Gastroesophageal sphincter (tissue), 4 donors: ENCODE measurements around the gene MLLT6. TPM values are rescaled to one million over a fixed set of nuclear protein-coding genes. Genes with fewer than 3 reads are reported as not detected.

Experiments
- ATAC-seq: fragments of 150-250 bp; one replicate; pipeline ENCODE4 v1.9.1; 2016; ENCODE audit warnings: mild to moderate bottlenecking, moderate library complexity
- H3K27ac ChIP-seq, 4 donors: fragments of 200-600 bp; sonication (generic) in 3 of 4; 1 replicate in 3 of 4; 2 replicates in 1 of 4; pipeline ENCODE4 v1.5.1; 2016 to 2019
- H3K27me3 ChIP-seq: fragments of 200-600 bp; sonication (generic); one replicate; pipeline ENCODE4 v1.5.1; 2019
- H3K36me3 ChIP-seq, 2 donors: fragments of 200-600 bp; sonication (generic); one replicate each; pipeline ENCODE4 v1.5.1; 2019; ENCODE audit warnings: control low read depth in 1 of 2
- H3K4me1 ChIP-seq, 3 donors: fragments of 200-600 bp; sonication (generic); 1 replicate in 2 of 3; 2 replicates in 1 of 3; pipeline ENCODE4 v1.5.1; 2016 to 2019; ENCODE audit warnings: control low read depth in 2 of 3
- H3K4me3 ChIP-seq, 2 donors: fragments of 200-600 bp; sonication (generic); one replicate each; pipeline ENCODE4 v1.5.1; 2019; ENCODE audit warnings: mild to moderate bottlenecking in 1 of 2, moderate library complexity in 1 of 2
- H3K9me3 ChIP-seq, 3 donors: fragments of 200-600 bp; sonication (generic); one replicate each; pipeline ENCODE4 v1.5.1; 2017 to 2019; ENCODE audit warnings: control low read depth in 2 of 3
- EP300 ChIP-seq: sonication (generic); formaldehyde crosslinking; IDR thresholded peaks from one replicate; pipeline ENCODE4 v1.6.1; 2017; ENCODE audit warnings: antibody characterized with exemption, mild to moderate bottlenecking
- POLR2A ChIP-seq, 2 donors: fragments of 450-650 bp; IDR thresholded peaks; one replicate each; pipeline ENCODE4 v1.6.1; 2017; ENCODE audit warnings: antibody characterized with exemption in 2 of 2, mild to moderate bottlenecking in 2 of 2, moderate library complexity in 1 of 2
- POLR2AphosphoS5 ChIP-seq: sonication (generic); formaldehyde crosslinking; IDR thresholded peaks from one replicate; pipeline ENCODE4 v1.6.1; 2017; ENCODE audit warnings: antibody characterized with exemption
- WGBS, 2 donors: methylation state at CpG; one replicate each; pipeline ENCODE4 v1.1.5; 2018; ENCODE audit warnings: low coverage in 1 of 2; 5-methylcytosine and 5-hydroxymethylcytosine counted together
- total RNA-seq, 4 donors: library from RNA; depleted of rRNA; stranded (reverse); fragments of >200 nt; gene quantifications; one replicate each; pipeline ENCODE4 v1.1.0, GENCODE V29; 2016
- TF ChIP-seq, protein P1 (sequence below), 4 experiments: fragments of 200-600 bp in 2 of 4; fragments of 450-650 bp in 2 of 4; sonication (generic) in 1 of 4; IDR thresholded peaks; one replicate each; pipeline ENCODE4 v1.5.1; 2017 to 2019; ENCODE audit warnings: antibody characterized with exemption in 4 of 4, mild to moderate bottlenecking in 2 of 4, moderate library complexity in 2 of 4

The MLLT6 gene
- total RNA-seq, 4 donors from 2014 or later: 55.6 to 101 (median 77.9) TPM

DNA sequence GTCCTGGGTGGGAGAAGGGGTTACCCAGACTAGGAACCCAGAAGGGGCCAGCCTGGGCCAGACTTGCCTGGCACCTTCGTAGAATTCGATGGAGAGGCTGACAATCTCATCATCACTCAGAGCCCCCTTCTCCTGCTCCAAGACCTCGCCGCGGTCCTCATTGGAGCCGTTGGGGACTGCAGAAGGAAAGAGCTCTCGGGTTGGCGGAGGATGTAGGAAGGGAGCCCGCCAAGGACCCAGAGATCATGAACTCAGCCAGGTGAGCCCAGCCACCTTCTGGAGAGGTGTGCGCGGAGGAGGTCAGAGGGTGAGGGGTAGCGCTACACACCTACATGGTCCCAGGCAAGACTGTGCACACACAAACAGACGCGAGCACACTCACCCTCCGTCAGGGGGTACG lies 33.6 kb downstream of the MLLT6 start:
- WGBS, 2 donors: 88% methylated on average over 2 of the region's 16 CpGs; no CpG with 5 or more reads in 1 of the 2 donors
- Histone ChIP-seq H3K9me3 (no peaks in the 10 kb centered on the region), H3K36me3 (peaks cover 0 to 58% of the 10 kb centered on the region in 2 donors), H3K4me3 (no peak overlapping the region), H3K4me1 (peaks cover 0 to 62% (median 19%) of the 10 kb centered on the region in 3 donors), H3K27me3 (no peaks in the 10 kb centered on the region), H3K27ac (no peak overlapping the region)
- TF ChIP-seq, protein P1, sequence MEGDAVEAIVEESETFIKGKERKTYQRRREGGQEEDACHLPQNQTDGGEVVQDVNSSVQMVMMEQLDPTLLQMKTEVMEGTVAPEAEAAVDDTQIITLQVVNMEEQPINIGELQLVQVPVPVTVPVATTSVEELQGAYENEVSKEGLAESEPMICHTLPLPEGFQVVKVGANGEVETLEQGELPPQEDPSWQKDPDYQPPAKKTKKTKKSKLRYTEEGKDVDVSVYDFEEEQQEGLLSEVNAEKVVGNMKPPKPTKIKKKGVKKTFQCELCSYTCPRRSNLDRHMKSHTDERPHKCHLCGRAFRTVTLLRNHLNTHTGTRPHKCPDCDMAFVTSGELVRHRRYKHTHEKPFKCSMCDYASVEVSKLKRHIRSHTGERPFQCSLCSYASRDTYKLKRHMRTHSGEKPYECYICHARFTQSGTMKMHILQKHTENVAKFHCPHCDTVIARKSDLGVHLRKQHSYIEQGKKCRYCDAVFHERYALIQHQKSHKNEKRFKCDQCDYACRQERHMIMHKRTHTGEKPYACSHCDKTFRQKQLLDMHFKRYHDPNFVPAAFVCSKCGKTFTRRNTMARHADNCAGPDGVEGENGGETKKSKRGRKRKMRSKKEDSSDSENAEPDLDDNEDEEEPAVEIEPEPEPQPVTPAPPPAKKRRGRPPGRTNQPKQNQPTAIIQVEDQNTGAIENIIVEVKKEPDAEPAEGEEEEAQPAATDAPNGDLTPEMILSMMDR (IDR thresholded peaks at IDR 0.05): no peak
- no peak for TF ChIP-seq POLR2A (IDR thresholded peaks at IDR 0.05)
- TF ChIP-seq POLR2AphosphoS5: no peak
- TF ChIP-seq EP300: no peak
- ATAC-seq: no peak

DNA sequence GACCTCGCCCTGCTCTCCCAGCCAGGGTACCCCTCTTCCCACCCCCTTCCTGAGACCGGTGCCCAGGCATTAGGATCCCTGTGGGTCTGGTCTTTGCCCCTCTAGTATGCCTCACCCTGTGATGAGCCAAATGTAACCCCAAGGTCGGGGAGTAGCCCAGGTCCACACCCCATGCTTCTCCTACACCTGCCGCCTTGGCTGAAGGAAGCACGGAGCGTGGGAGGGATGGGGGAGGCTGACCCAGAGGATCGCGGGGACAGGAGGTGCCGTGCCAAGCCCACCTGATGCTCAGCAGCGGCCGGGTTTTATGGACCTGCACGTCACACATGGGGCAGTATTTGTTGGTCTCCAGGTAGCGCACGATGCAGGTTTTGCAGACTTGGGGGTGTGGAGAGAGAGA lies 34.2 kb downstream of the MLLT6 start:
- no peaks in the 10 kb centered on the region for H3K9me3 ChIP-seq
- H3K4me1 ChIP-seq: peaks cover 0 to 62% (median 19%) of the 10 kb centered on the region in 3 donors
- H3K27me3 ChIP-seq: no peaks in the 10 kb centered on the region
- no peak overlapping the region for H3K27ac ChIP-seq
- no peak overlapping the region for H3K4me3 ChIP-seq
- 94% methylated on average over 3 of the region's 14 CpGs; no CpG with 5 or more reads in 1 of the 2 donors for WGBS, 2 donors
- peaks cover 0 to 52% of the 10 kb centered on the region in 2 donors for H3K36me3 ChIP-seq
- no peak for ATAC-seq
- no peak for TF ChIP-seq POLR2A (IDR thresholded peaks at IDR 0.05)
- no peak for TF ChIP-seq POLR2AphosphoS5
- no peak for TF ChIP-seq EP300
- TF ChIP-seq, protein P1 (IDR thresholded peaks at IDR 0.05): no peak

DNA sequence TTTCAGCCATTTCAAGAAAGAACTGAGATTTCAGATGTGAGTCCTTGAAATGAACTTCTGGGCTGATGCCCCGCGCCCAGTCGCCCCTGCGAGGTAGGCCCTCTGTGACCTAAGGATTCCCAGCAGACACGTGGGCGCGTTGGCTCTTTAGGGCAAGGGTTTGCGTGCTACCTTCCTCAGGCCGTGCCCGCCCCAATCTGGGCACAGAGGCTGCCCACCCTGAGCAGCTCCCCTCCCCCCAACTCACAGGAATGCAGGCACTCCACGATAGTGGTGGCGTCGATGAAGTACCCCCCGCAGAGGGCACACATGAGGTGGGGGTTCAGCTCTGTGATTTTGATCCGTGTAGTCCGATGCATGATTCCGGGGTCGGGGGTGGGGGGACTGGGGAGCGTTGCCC lies 35.0 kb downstream of the MLLT6 start:
- Histone ChIP-seq H3K27ac (no peak overlapping the region), H3K9me3 (no peaks in the 10 kb centered on the region), H3K4me3 (no peak overlapping the region), H3K36me3 (peaks cover 0 to 50% of the 10 kb centered on the region in 2 donors), H3K27me3 (no peaks in the 10 kb centered on the region), H3K4me1 (peaks cover 0 to 61% (median 19%) of the 10 kb centered on the region in 3 donors)
- no peak for TF ChIP-seq POLR2A (IDR thresholded peaks at IDR 0.05)
- no peak for TF ChIP-seq EP300
- TF ChIP-seq, protein P1 (IDR thresholded peaks at IDR 0.05): no peak
- TF ChIP-seq POLR2AphosphoS5: no peak
- ATAC-seq: no peak
- 100% methylated on average over 3 of the region's 19 CpGs; no CpG with 5 or more reads in 1 of the 2 donors for WGBS, 2 donors

DNA sequence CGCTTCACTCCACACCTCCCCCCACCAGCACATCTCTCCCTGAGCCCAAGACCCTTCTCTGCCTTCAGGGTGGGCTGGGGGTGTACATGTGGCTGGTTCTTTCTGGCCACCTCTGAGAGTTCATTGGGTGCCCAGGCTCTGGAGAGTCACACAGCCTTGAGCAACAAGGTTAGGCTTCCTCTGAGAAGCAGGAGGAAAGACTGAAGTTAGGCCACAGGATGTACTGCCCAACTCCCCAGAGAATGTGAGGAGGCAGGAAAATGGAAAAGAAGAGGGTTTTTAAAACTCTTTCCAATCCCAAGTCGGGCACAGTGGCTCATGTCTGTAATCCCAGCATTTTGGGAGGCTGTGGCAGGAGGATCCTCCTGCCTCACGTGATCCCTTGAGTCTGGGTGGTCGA lies 35.7 kb downstream of the MLLT6 start:
- H3K27me3 ChIP-seq: no peaks in the 10 kb centered on the region
- H3K4me1 ChIP-seq: peaks cover 0 to 61% (median 19%) of the 10 kb centered on the region in 3 donors
- ATAC-seq: no peak
- peaks cover 0 to 45% of the 10 kb centered on the region in 2 donors for H3K36me3 ChIP-seq
- WGBS, 2 donors: 50% methylated on average over 1 of the region's 4 CpGs; no CpG with 5 or more reads in 1 of the 2 donors
- H3K9me3 ChIP-seq: no peaks in the 10 kb centered on the region
- no peak overlapping the region for H3K4me3 ChIP-seq
- TF ChIP-seq, protein P1 (IDR thresholded peaks at IDR 0.05): no peak
- TF ChIP-seq EP300 (no peak), POLR2AphosphoS5 (no peak), POLR2A (IDR thresholded peaks at IDR 0.05) (no peak)
- H3K27ac ChIP-seq: peak overlapping the region in 3 of 4 donors; percentile 86 to 95 (median 89)

DNA sequence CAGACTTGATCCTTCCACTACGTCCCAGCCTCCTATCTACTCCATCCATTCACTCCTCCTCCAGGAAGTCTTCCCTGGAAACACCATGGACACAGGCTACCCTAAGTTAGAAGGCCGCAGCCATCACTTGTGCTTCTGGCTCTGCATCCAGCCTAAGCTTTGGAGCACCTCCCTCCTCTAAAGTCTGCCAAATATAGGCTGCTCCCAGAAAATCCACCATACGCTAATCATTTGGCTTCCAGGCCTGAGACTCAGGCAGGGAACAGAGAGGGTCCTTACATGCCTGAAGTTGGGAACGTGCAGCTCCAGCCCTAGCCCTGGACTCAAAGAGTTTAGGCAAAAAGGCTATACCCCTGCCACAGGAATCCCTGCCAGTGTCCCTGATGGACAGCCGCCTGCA lies 36.4 kb downstream of the MLLT6 start:
- H3K27me3 ChIP-seq: no peaks in the 10 kb centered on the region
- peak overlapping the region; percentile 70 to 95 (median 88) for H3K27ac ChIP-seq
- ATAC-seq: no peak
- TF ChIP-seq EP300 (no peak), POLR2A (IDR thresholded peaks at IDR 0.05) (no peak), POLR2AphosphoS5 (no peak)
- TF ChIP-seq, protein P1 (IDR thresholded peaks at IDR 0.05): no peak
- H3K9me3 ChIP-seq: no peaks in the 10 kb centered on the region
- WGBS, 2 donors: 10 to 56% methylated on average over 2 to 5 of the region's 5 CpGs
- H3K36me3 ChIP-seq: peaks cover 0 to 39% of the 10 kb centered on the region in 2 donors
- peaks cover 0 to 62% (median 23%) of the 10 kb centered on the region in 3 donors for H3K4me1 ChIP-seq
- H3K4me3 ChIP-seq: no peak overlapping the region
